ENCODE results near the gene ABL2.
A peak's percentile ranks its signal among the peaks of the same experiment; 100 is the strongest.
"Not testable (repeated sequence)": the region's sequence is repeated elsewhere in the genome, so short reads cannot be mapped to it uniquely, and the experiment has no call there.

The ABL2 gene

GRCh38 chr1:179229214-179230140 is at the start of gene ABL2:
ABL2 (minus strand) TSS chr1:179229677; CDS start chr1:179229397, 280 bp downstream.
- peak in 12 of 14 donors; percentile 24 to 70 (median 52) for DNase-seq

GRCh38 chr1:179278920-179279319 is 49.4 kb upstream of the ABL2 start:
- no peak for DNase-seq

DNA sequence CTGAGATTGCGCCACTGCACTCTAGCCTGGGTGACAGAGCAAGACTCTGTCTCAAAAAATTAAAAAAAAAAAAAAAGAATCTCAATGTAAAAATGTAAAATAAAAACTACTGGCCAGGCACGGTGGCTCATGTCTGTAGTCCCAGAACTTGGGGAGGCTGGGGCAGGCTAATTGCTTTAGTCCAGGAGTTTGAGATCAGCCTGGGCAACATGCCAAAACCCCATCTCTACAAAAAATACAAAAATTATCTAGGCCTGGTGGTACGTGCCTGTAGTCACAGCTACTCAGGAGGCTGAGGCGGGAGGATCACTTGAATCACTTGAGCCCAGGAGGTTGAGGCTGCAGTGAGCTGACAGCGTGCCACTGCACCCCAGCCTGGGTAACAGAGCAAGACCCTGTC is 44.9 kb upstream of the ABL2 start:
- DNase-seq, result not testable (repeated sequence)

DNA sequence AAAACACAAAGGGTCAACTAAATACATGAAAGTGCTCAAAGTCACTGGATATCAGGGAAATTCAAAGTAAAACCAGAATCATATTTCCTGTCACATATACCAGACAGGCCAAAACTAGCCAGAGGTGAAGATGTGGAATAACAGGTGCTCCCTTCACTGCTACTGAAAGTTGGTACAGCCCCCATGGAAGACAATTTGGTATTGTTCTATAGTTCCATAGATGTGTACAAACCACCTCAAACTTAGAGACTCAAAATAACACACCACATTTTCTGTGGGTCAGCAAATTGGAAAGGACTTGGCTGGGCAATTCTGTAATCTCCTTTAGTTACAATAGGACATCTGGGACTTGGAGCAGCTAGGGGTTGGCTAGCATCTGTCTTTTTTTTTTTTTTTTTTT is 39.6 kb upstream of the ABL2 start:
- DNase-seq, result no peak

- no peak for DNase-seq
Measured at GRCh38 chr1:179264507-179264906, 35.0 kb upstream of the ABL2 start.

GRCh38 chr1:179263121-179263520 is 33.6 kb upstream of the ABL2 start:
- no peak for DNase-seq

GRCh38 chr1:179262183-179262582 is 32.7 kb upstream of the ABL2 start:
- no peak for DNase-seq

- DNase-seq, result no peak
Measured at GRCh38 chr1:179253286-179253972, 24.0 kb upstream of the ABL2 start.

- no peak for DNase-seq
Measured at GRCh38 chr1:179252606-179253005, 23.1 kb upstream of the ABL2 start.

GRCh38 chr1:179251675-179252074 is 22.2 kb upstream of the ABL2 start:
- DNase-seq, result no peak

- no peak for DNase-seq
Measured at GRCh38 chr1:179247923-179248322, 18.4 kb upstream of the ABL2 start.

- DNase-seq, result not testable (repeated sequence)
Measured at GRCh38 chr1:179245426-179245825, 15.9 kb upstream of the ABL2 start.

GRCh38 chr1:179241530-179242097 is 12.1 kb upstream of the ABL2 start:
- DNase-seq, result peak in 4 of 14 donors; percentile 1 to 20 (median 8)

GRCh38 chr1:179237222-179237621 is 7.7 kb upstream of the ABL2 start:
- DNase-seq, result no peak

GRCh38 chr1:179234863-179235262 is 5.4 kb upstream of the ABL2 start:
- no peak for DNase-seq

DNA sequence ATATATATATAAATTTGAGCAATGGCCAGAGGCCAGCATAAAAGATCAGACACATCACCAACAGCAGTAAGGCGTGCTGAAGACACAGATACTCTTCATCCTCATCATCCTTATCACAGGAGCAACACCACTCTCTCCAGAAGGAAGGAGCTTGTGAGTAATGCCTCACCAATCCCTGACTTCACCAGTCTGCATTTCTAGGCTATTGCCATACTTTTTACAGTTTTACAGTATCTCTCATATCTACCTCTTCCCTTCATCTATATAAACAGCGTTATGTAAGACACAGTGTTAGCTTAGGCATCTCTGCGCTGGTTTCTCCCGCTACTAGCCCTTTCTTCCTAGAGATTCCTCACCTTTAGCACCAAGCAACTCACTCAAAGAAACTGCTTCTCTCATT is 2.4 kb upstream of the ABL2 start:
- DNase-seq, result no peak

GRCh38 chr1:179230721-179231120 is 1.2 kb upstream of the ABL2 start:
- DNase-seq, result no peak

DNA sequence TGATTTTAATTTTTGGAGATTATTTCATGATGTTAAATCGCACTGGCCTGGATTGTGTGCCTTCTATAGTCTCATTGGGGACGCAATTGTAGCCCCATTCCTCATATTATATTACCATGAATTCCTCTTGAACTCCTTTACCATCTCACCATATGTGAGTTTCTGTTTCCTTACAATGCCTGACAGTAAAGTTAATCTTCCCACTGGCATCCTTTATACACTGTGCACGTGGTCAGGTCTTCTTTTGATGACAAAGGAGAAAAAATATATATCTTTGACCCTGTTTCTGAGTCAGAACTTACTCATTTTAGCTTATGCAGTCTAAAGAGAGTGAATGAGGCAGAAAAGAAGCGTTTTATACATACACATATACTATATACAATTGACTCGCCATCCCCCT is 774 bp upstream of the ABL2 start:
- DNase-seq, result peak in 1 of 14 donors; percentile 47

DNA sequence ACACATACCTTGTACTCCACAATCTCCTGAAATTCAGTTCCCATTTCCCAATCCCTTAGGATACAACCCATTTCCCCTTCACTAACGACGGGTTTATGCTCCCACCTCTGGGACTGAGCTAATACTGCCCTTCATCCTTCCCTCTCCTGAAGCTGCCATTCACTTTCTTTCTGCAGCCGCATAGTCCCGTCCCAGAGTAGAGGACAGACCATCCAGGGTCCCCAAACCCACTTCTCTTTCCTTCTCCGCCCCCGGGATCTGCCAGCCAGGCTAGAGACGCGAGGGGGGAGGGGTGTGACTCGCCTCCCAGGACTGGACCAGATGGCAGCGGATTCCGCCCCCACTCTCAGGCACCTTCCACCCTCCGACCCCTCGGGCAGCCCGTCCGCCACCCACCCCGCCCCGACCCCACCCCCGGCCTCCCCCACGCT is 679 bp downstream of the ABL2 start:
- peak in 12 of 14 donors; percentile 16 to 65 (median 49) for DNase-seq

- DNase-seq, result no peak
Measured at GRCh38 chr1:179226738-179227137, 2.7 kb downstream of the ABL2 start.

GRCh38 chr1:179224466-179224865 is 5.0 kb downstream of the ABL2 start:
- DNase-seq, result not testable (repeated sequence)

DNA sequence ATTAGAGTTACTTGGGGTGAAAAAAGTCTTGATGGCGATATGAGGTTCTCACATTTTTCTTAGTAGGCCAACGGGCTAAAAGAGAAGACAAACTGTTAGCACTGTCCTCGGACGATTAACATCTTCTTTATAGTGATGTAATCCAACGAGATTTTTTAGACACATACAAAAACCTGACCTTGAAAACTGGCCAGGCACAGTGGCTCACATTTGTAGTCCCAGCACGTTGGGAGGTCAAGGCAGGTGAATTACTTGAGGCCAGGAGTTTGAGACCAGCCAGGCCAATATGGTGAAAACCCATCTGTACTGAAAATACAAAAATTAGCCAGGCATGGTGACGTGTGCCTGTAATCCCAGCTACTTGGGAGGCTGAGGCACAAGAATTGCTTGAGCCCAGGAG is 8.4 kb downstream of the ABL2 start:
- not testable (repeated sequence) for DNase-seq

GRCh38 chr1:179217943-179218507 is 11.5 kb downstream of the ABL2 start:
- DNase-seq, result no peak

All from C1 segment of cervical spinal cord (tissue), 14 donors.